ENCODE results near the gene PLAC8L1.

The PLAC8L1 gene

DNA sequence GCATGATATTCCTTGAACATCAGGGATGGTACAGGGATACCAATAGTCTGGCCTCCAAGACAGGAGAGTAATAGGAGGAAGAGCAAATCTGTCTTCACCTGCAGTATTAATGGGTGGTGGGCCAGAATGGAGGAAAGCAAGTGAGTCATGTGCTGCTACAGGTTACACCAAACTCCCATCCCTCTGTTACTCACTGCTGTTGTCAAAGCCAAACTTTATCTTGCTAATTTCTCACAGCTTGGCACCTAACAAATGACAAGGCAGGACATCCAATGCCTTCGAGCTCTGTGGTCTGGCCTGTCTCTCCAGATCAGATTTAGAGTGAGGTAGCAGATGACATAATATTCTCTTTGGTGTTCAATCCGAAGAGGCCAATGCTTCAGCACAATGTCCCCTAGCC, 26.8 kb downstream of the PLAC8L1 start:
- DNase-seq, result no peak

DNA sequence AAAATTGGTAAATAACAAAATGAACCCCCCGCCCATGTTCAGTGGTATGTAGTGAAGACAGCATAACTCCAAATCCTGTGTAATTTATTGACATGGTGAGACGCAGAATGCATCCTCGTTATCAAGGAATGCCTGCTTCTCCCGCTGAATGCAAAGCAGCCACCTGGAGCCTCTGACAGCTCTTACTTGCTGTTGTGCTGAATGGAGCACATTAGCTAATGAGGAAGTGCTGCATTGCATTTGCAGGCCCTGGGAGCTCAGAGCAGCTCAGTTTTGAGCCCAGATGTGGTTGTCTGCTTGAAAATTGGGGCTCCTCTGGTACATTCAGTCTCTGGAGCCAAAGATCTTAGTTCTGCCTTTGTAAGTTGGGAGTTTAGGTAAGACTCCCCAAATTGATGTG, 28.9 kb downstream of the PLAC8L1 start:
- no peak for DNase-seq

DNA sequence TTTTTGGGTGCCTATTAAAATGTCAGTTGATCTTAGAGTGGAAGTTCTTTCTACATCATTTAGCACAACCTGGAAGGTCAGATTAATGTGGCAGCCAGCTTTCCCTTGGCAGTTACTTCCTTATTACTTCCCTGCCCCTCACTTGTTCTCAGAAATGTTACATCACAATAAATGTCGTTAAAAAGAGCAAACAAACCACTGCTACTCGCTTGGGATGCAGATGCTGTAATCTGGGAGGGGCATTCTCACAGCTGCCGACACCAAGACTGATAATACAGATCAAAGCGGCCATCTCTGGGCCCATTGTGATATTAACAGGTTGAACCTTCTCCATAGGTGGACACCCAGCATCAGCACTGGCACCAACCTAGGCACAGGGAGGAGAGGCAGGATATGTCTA, 29.3 kb downstream of the PLAC8L1 start:
- DNase-seq, result no peak

DNA sequence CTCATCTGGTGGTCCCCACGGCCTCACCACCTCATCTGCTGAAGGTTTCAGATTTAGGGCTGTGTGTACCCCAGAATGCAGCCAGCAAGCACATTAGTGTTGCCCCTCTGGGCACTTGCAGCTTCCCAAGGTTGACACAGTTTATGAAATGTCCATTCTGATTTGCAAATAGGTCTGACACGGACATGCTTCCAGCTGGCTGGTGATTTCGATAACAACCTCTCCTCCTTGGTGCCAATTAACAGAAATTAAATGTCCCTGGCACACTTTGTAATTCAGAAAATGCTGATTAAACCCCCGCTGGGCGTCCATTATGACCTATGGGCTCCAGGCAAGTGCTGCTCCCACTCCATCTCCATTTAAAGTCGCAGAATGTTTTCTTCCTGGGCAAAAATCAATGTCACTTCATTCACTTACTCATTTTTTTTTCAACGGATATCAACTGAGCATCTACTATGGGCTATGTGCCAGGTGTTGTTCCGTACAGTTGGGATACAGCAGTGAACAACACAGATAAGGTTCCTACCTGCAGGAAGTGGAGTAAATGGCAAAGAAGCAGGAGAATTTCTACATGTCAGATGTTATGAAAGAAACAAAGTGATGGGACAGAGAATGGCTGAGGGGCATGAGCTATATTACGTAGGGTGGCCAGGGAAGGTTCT, 32.0 kb downstream of the PLAC8L1 start:
- peak; percentile 70 for DNase-seq

DNA sequence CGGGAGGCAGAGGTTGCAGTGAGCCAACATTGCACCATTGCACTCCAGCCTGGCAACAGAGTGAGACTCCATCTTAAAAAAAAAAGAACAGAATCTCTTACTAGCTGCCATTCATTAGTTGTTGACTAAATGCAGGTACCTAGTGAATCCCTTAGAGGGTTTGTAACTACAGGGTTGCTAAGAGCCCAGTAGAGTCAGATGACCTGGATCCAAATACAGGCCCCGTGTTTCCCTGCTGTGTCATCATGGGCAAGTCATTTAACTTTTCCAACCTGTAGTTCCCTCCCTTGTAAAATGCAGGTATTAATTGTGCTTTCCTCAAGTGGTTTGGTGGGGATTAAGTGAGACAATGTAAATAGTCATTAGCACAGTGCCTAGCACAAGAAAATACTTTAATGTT, 32.8 kb downstream of the PLAC8L1 start:
- no peak for DNase-seq

DNA sequence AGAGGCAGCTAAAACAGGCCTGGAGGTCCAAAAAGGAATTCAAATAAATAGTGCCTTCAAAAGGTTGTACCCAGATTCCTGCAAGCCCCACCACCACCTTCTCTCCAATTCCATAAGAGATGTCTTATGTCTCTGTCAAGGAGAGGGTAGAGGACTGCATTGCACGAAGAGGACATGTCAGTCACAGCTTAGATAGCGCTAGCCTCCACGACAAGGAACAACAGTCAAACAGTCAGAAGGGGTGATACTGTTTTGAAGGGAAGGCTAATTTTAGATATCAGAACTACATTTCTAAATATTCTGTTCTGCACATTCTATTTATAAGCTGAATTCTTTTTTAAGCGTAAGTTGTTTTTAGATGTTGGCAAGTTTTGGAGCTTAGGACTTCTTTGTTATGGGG, 34.2 kb downstream of the PLAC8L1 start:
- no peak for DNase-seq

DNA sequence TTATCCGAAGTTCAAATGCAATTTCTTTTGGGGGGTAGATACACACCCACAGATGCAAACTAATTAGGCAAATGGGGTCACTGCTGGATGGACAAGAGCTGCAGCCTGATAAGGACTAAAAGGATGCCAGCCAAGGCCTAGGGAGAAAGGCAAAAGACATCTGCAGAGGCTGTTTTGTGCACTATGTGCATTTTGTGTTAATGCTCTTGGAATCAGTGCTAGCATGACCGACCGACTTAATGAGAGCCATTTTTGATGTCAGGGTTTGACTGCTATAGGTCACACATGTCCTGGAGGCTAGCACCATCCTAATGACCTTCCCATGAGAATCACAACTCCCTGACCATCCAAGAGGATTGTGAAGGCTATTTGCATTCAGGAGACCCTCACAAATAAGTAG, 34.6 kb downstream of the PLAC8L1 start:
- no peak for DNase-seq

DNA sequence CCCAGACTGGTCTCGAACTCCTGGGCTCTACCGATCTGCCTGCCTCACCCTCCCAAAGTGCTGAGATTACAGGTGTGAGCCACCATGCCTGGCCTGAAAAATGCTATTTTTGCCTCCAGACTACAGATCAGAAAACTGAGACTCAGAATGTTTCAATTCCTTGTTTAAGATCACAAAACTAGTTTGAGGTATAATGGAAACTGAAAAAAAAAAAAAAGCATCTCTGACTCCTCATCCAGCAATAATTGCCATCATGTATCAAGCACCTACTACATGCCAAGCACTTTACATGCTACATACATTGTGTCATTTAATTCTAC, 35.6 kb downstream of the PLAC8L1 start:
- no peak for DNase-seq

DNA sequence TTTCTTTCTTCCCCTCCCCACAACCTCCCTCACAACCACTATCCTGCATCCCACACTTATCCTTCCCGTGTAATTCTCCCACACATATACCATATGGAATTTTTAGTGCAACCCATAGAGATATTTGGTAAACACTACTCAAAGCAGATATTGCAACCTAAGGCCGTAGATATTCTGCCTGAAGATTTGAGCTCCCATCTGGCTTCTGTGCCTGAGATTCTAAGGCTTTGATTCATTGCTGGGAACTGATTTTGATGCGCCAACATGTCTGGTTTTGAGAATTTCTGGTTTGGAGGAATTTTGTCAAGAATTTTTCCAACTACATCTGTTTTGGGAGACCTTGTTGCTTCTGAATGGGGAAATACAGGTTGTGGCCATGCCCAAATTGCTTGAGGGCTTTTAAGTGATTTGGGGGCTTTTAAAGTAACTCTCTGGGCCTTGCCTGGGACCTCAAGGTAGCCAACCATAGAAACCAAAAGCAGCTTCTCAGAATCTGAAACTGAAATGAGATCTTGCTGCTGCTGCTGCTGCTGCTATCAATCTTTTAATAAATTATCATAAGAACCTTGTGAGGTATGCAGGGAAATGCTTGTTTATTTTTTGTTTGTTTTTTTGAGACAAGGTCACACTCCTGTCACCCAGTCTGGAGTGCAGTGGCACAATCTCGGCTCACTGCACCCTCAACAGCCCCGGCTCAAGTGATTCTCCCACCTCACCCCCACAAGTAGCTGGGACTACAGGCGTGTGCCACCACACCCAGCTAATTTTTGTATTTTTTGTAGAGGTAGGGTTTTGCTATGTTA, 36.2 kb downstream of the PLAC8L1 start:
- DNase-seq, result no peak

DNA sequence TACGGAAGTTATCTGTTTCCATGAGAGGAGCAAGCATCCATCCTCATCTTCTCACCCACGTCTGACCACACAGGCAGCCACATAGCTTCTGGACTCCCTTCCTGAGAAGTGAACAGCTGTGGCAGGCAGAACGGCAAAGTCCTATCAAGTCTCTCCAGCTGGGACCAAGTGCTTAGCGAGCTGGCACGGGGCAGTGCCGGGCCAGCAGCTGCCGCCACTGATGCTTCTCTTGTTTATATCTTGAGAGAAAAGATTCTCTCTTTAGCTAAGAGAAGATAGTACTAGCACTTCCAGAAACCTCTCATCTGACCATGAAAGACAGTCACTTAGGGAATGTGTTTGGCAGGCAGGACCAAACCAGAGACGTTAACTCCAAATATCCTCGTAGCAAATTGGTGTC, 37.2 kb downstream of the PLAC8L1 start:
- DNase-seq, result no peak

DNA sequence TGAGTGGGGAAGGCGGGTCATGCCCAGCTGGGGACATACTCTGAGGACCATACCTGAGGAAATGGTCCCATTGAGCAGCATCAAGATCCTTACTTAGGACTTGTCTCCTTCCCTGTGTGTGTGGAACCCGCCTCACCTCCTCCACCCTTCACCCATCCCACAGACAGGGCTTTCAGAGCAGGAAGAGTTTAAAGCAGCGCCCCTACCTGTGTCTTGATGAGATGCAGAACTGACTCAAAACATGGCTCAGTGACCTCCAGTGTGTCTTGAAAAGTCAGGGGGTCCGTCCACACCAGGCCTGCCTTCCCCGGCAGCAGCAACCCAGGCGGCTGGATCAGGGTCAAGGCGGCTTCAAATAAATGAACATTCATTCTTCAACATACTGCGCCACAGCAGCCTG, 38.4 kb downstream of the PLAC8L1 start:
- no peak for DNase-seq

DNA sequence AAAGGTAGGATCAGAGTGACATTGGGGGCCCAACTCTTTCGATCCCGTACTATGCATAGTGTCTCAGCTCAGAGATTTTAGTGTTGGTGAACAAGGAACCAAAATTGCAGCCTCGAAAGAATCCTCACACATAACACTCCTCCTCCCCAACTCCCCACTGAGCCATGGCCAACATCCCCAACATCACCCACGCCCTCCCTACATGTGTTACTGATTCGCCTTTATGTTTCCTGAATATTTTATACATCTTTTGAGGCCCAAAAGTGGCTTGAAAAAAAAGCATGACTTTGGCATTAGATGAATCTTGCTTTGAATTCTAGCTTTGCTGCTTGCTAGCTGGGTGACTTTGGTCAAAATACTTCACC, 45.2 kb downstream of the PLAC8L1 start:
- DNase-seq, result no peak

DNA sequence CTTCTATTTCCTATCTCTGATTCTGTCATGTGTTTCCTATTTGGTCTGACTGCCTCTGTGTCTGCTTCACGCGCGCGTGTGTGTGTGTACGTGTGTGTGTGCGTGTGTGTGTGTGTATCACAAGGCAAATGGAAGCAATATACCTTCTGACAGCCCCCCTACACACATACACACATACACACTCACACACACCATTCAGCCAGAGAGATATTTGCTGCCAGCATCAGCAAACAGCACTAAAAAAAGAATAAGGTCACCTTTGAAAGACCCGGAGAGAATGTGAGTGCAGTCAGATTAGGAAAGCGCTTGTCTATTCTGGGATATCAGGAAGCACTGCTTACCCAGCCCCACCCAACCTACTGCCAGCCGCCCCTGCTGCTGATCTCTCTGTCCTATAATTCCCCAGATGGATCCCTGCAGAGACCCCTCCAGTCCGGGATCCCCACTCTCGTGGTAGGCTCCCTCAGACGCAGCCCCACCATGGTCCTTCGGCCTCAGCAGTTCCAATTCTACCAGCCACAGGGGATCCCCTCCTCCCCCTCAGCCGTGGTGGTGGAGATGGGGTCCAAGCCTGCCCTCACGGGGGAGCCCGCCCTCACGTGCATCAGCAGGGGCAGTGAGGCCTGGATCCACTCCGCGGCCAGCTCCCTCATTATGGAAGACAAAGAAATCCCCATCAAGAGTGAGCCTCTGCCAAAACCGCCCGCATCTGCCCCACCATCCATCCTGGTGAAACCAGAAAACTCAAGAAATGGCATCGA, 45.7 kb downstream of the PLAC8L1 start:
- DNase-seq, result no peak

DNA sequence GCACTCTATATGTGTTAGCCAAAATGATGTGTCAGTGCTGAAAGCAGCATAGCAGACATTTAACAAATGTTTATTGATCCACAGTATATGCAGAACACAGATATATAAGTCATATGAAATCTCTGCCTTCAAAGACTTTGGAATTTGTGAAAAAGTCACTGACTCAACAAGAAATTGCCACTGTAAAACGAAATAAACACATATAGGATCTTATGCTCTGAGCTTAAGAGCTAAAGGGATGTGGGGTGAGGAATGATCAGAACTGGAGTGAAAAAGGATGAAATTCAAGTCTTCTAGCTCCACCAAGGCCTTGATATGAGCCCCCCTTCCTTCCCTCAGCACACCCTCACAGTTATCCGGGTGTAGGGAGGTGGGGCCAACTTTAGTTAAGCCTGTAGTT, 49.9 kb downstream of the PLAC8L1 start:
- DNase-seq, result no peak

DNA sequence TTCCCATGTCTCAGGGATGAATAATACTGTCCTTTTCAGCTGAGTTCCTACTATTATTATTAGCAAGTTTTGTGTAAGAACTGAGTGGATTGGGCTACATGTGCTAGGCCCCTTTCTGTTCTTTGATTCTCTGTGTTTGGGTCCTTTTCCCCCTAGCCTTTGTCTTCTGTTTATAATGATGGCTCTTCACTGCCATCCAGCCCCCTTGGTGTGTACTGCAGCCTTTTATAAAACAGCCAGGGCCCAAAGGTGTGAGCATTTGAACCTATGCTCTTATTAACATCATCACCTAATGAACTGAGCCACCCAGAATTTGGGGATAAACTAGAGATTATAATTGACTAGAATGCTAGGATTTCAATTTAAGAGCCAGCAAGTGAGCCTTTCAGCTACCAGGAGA, 52.6 kb downstream of the PLAC8L1 start:
- no peak for DNase-seq

DNA sequence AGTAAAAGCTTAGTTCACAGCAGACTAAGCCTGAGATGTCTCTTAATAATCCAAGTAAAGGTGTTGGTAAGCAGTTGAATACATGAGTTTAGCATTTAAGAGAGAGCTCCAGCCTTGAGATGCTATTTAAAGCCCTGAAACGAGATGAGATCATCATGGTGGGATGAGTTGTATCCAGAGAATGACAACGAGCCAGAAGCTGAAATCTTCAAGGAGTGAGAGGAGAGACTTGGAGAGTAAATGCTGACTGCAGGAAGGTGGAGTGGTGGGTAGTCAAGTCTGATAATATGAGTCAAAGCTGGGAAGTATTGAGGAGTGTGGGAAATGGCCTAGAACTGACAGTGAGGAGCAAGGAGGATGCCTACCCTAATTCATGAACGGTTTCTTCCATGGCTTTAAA, 53.7 kb downstream of the PLAC8L1 start:
- DNase-seq, result no peak

DNA sequence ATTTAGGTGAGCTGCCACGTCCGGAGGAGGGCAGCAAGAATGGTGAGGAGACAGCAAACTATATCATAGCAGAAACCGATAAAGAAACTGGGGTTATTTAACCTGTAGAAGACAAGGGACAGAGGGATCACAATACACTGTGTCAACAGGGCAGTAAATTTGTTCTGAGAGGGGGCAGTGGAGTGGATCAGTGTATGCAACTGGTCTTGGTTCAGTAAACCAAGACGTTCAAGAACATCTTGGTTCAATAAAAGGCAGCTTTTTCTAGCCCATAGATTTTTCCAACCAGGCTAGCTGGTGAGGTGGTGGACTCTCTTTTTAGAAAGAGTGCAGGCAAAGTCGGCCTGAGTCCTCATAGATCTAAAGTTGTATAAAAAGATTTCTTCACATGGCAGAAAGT, 55.3 kb downstream of the PLAC8L1 start:
- no peak for DNase-seq

DNA sequence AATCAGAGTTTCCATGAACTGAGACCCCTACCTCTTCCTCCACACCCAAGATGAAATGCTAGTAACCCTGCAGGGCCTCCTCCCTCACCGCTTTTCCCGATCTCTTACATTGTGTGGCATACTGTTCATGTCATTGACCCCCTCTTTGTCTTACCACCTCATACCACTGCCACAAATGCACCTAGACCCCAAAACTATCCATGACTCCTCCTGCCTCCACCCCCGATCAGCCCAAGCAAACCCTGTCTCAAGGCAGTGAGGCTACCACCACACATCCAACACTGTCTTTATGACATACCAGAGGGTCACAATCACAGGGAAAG, 55.7 kb downstream of the PLAC8L1 start:
- no peak for DNase-seq

DNA sequence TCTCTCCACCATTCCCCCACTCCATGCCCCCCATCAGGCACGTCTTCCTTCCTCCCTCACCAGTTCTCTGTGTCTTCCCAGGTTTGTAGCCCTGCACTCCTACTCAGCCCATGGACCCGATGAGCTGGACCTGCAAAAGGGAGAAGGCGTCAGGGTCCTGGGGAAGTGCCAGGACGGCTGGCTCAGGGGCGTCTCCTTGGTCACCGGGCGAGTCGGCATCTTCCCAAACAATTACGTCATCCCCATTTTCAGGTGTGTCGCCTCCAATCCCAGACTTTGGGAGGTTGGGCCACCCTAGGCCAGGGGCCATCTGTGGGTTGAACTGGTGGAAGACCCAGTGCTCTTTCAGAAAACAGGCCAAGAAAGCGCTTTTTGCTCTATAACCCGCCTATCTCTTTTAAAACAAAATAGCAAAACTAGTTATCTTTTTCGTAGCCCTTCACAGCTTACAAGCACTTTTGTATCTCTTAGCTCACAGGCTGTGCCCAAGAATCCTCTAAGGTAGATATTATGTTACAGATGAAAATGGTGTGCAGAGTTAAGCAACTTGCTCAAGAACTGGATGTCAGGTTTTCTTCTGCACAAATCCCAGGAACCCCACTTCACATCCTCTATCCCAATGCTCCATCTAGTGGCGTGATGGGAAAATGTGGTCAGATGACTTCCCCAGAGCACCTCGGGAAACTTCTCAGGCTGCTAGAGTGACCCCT, 56.2 kb downstream of the PLAC8L1 start:
- DNase-seq, result peak; percentile 15

DNA sequence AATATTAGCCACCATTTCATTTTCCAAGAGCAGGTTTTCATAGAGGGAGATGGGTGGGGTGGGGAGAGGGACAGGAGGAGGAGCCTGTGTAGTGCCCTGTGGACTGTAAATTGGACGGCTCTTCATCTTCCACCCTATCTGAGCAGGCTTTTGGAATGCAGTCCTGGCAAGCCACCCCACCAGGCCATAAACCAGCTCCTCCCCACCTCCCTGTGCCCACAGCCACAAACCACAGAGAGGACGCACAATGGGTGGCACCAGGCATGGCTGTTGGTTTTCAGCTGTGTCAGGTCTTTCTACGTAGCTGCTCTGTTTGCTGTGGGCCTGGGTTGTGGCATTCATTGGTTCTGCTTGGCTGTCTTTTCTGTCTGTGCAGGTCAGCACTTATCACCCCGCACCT, 58.0 kb downstream of the PLAC8L1 start:
- DNase-seq, result no peak

DNA sequence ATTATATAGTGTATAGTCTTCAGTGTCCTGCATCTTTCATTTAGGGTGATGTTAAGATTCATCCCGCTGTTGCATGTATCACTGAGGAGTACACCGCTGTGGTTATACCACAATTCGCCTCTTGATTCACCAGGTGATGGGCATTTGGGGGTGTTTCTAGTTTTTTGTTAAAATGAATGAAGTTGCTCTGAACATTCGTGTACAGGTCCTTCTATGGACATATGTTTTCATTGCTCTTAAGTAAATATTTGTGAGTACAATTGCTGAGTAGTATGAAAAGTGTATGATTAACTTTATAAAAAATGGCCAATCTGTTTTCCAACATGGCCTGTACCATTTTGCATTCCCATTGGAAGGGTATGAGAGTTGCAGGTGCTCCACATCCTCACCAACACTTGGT, 61.7 kb downstream of the PLAC8L1 start:
- DNase-seq, result no peak

DNA sequence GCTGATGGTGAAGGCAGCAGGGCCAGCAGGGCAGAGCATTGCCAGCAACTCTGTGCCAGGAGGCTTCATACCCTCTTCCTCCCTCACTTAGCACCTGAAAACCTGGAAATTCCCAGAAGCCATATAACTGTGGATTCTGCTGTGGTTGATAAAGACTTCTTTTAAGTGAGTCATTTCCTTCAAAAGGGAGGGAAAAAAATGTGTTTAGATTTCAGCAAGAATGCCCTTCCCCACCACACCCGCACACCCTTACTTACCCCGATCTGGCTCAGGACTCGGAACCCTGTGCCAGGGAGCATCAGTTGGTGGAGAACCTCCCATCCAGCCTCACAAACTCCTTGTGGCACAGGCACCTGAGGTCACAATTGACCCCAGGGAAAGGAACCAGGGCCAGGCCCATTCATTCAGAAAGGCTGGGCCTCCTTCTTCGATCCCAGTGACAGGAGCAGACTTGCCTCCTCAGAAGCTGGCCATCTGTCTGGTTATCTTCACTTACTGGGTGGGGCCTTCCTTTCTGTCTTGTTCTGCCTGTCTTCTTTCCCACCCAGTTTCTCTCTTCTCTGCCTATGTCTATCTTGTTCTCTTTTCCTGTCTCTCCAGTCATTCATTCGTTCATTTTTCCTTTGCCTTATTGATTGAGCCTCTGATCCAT, 62.6 kb downstream of the PLAC8L1 start:
- DNase-seq, result no peak

DNA sequence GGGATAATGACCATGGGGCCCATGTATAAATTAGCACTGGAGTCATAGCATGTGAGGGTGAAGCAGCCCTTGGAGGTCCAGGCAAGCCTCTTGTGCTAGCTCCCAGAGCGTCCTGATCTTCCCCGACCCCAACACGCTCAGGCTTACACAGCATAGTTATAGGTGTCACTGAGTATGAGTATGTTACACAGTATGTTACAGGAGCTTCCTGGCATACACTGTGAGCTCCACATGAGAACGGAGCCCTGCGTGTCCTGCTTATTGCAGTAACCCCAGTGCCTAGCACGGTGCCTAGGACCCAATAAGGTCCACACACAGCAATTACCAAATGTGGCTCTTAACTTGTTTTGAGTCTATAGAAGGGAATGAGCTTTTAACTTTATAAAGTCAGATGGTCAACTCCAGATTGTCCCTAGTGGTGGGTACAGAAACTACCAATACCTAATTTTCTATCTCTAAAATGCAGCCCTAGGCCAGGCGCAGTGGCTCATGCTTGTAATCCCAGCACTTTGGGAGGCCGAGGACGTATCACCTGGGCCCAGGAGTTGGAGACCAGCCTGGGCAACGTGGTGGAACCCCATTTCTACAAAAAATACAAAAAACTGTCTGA, 64.1 kb downstream of the PLAC8L1 start:
- DNase-seq, result no peak
